HEK293 (cell line): ENCODE results near the gene ERCC1.

Experiments used
- CTCF ChIA-PET: fragments of 350-600 bp; formaldehyde crosslinking; extraction: SDS; loops from one replicate; lab custom pipeline; 2021; ENCODE audit warnings: antibody characterized with exemption; lab: Yijun Ruan, JAX
- POLR2A ChIA-PET: fragments of 300-600 bp; formaldehyde crosslinking; extraction: SDS; loops from one replicate; lab custom pipeline; 2020; ENCODE audit warnings: antibody characterized with exemption, inconsistent platforms; lab: Yijun Ruan, JAX
- H3K27ac ChIP-seq: fragments of 200-500 bp; sonication (Bioruptor generic); 2 replicates; pipeline ENCODE4 v1.5.1; 2014; ENCODE audit warnings: low read depth, low read length, control low read depth, inconsistent platforms; ENCODE audit errors: extremely low read depth
- H3K36me3 ChIP-seq, 2 experiments: fragments of 200-500 bp in 1 of 2; sonication (Bioruptor generic) in 1 of 2; 1 replicate in 1 of 2; 2 replicates in 1 of 2; pipeline ENCODE4 v1.5.1; 2014 to 2017; ENCODE audit warnings: inconsistent platforms in 2 of 2, low read length in 2 of 2; ENCODE audit not compliant: control insufficient read depth in 2 of 2, insufficient read depth in 1 of 2
- H3K4me1 ChIP-seq: fragments of 200-500 bp; sonication (Bioruptor generic); 2 replicates; pipeline ENCODE4 v1.5.1; 2014; ENCODE audit warnings: mild to moderate bottlenecking, low read length, inconsistent platforms; ENCODE audit not compliant: control insufficient read depth, insufficient read depth
- H3K4me3 ChIP-seq: 2 replicates; pipeline ENCODE4 v1.5.1; 2011; ENCODE audit warnings: low read depth, mild to moderate bottlenecking, control low read depth, low read length, moderate library complexity
- H3K9me3 ChIP-seq: fragments of 200-500 bp; sonication (Bioruptor generic); 2 replicates; pipeline ENCODE4 v1.5.1; 2014; ENCODE audit warnings: low read depth, low read length, inconsistent platforms; ENCODE audit not compliant: control insufficient read depth, insufficient read depth
- EGR2 ChIP-seq: fragments of 450-650 bp; formaldehyde crosslinking; IDR thresholded peaks from 2 replicates; pipeline ENCODE4 v1.5.1; 2016; ENCODE audit warnings: low read depth, missing biosample characterization, missing genetic modification characterization
- FEZF1 ChIP-seq: fragments of 450-650 bp; formaldehyde crosslinking; IDR thresholded peaks from 2 replicates; pipeline ENCODE4 v1.5.1; 2016; ENCODE audit warnings: missing biosample characterization, missing genetic modification characterization
- HOXA7 ChIP-seq: sonication (generic); formaldehyde crosslinking; IDR thresholded peaks from 2 replicates; pipeline ENCODE4 v1.8.1; 2022; ENCODE audit warnings: missing genetic modification reagents, borderline replicate concordance
- OSR2 ChIP-seq: fragments of 450-650 bp; formaldehyde crosslinking; IDR thresholded peaks from 2 replicates; pipeline ENCODE4 v1.5.1; 2016; ENCODE audit warnings: missing biosample characterization, missing genetic modification characterization
- PRDM1 ChIP-seq: fragments of 450-650 bp; formaldehyde crosslinking; IDR thresholded peaks from 2 replicates; pipeline ENCODE4; 2016; ENCODE audit warnings: missing biosample characterization, missing genetic modification characterization
- SCRT2 ChIP-seq: fragments of 450-650 bp; formaldehyde crosslinking; IDR thresholded peaks from 2 replicates; pipeline ENCODE4 v1.5.1; 2016; ENCODE audit warnings: missing biosample characterization, missing genetic modification characterization
- SETDB1 ChIP-seq: IDR thresholded peaks from one replicate; pipeline ENCODE4 v1.6.1; 2017; ENCODE audit warnings: mild to moderate bottlenecking, low read length, moderate library complexity, mixed read lengths; ENCODE audit not compliant: insufficient read length
- SP2 ChIP-seq: fragments of 450-650 bp; formaldehyde crosslinking; IDR thresholded peaks from 2 replicates; pipeline ENCODE4 v1.5.1; 2016; ENCODE audit warnings: missing biosample characterization, missing genetic modification characterization
- ZBTB17 ChIP-seq: fragments of 450-650 bp; formaldehyde crosslinking; IDR thresholded peaks from 2 replicates; pipeline ENCODE4 v1.5.1; 2016; ENCODE audit warnings: missing biosample characterization, missing genetic modification characterization
- ZBTB48 ChIP-seq: fragments of 450-650 bp; formaldehyde crosslinking; IDR thresholded peaks from 2 replicates; pipeline ENCODE4 v1.5.1; 2016; ENCODE audit warnings: missing biosample characterization, missing genetic modification characterization
- ZBTB8A ChIP-seq: fragments of 450-650 bp; formaldehyde crosslinking; IDR thresholded peaks from 2 replicates; pipeline ENCODE4 v1.5.1; 2016; ENCODE audit warnings: missing biosample characterization, missing genetic modification characterization
- ZNF221 ChIP-seq: fragments of 450-650 bp; formaldehyde crosslinking; IDR thresholded peaks from 2 replicates; pipeline ENCODE4 v1.5.1; 2017; ENCODE audit warnings: missing biosample characterization, missing genetic modification characterization, borderline replicate concordance
- ZNF302 ChIP-seq: fragments of 450-650 bp; formaldehyde crosslinking; IDR thresholded peaks from 2 replicates; pipeline ENCODE4 v1.5.1; 2016; ENCODE audit warnings: missing biosample characterization, missing genetic modification characterization, low read depth
- ZNF350 ChIP-seq: fragments of 450-650 bp; formaldehyde crosslinking; IDR thresholded peaks from 2 replicates; pipeline ENCODE4 v1.5.0; 2017; ENCODE audit warnings: missing biosample characterization, mild to moderate bottlenecking, missing genetic modification characterization
- ZNF416 ChIP-seq: fragments of 450-650 bp; formaldehyde crosslinking; IDR thresholded peaks from 2 replicates; pipeline ENCODE4 v1.5.1; 2016; ENCODE audit warnings: missing biosample characterization, missing genetic modification characterization
- ZNF423 ChIP-seq: fragments of 450-650 bp; formaldehyde crosslinking; IDR thresholded peaks from 2 replicates; pipeline ENCODE4 v1.5.1; 2016; ENCODE audit warnings: missing biosample characterization, missing genetic modification characterization
- ZNF473 ChIP-seq: fragments of 450-650 bp; formaldehyde crosslinking; IDR thresholded peaks from 2 replicates; pipeline ENCODE4 v1.5.1; 2017; ENCODE audit warnings: missing biosample characterization, missing genetic modification characterization
- ZNF596 ChIP-seq: fragments of 450-650 bp; IDR thresholded peaks from 2 replicates; pipeline ENCODE4 v1.5.0; 2018; ENCODE audit warnings: missing biosample characterization, mild to moderate bottlenecking, missing genetic modification characterization, moderate library complexity
- ZNF600 ChIP-seq: fragments of 450-650 bp; formaldehyde crosslinking; IDR thresholded peaks from 2 replicates; pipeline ENCODE4 v1.5.1; 2016; ENCODE audit warnings: missing biosample characterization, missing genetic modification characterization
- ZNF701 ChIP-seq: fragments of 450-650 bp; formaldehyde crosslinking; IDR thresholded peaks from 2 replicates; pipeline ENCODE4 v1.5.1; 2016; ENCODE audit warnings: missing biosample characterization, missing genetic modification characterization
- ZNF785 ChIP-seq: fragments of 450-650 bp; formaldehyde crosslinking; IDR thresholded peaks from 2 replicates; pipeline ENCODE4 v1.5.1; 2016; ENCODE audit warnings: missing biosample characterization, missing genetic modification characterization
- ZXDB ChIP-seq: fragments of 450-650 bp; formaldehyde crosslinking; IDR thresholded peaks from 2 replicates; pipeline ENCODE4 v1.5.1; 2016; ENCODE audit warnings: missing biosample characterization, missing genetic modification characterization
- TF ChIP-seq, protein P1 (sequence below): fragments of 450-650 bp; formaldehyde crosslinking; IDR thresholded peaks from 2 replicates; pipeline ENCODE4 v1.5.1; 2016; ENCODE audit warnings: missing biosample characterization, missing genetic modification characterization
- TF ChIP-seq, protein P2 (sequence below): fragments of 450-650 bp; formaldehyde crosslinking; IDR thresholded peaks from 2 replicates; pipeline ENCODE4 v1.5.1; 2017; ENCODE audit warnings: missing biosample characterization, missing genetic modification characterization
- TF ChIP-seq, protein P3 (sequence below): fragments of 450-650 bp; formaldehyde crosslinking; IDR thresholded peaks from 2 replicates; pipeline ENCODE4 v1.5.1; 2016; ENCODE audit warnings: missing biosample characterization, missing genetic modification characterization
- TF ChIP-seq, protein P4 (sequence below): fragments of 450-650 bp; formaldehyde crosslinking; IDR thresholded peaks from 2 replicates; pipeline ENCODE4; 2016; ENCODE audit warnings: missing biosample characterization, missing genetic modification characterization

The ERCC1 gene

DNA sequence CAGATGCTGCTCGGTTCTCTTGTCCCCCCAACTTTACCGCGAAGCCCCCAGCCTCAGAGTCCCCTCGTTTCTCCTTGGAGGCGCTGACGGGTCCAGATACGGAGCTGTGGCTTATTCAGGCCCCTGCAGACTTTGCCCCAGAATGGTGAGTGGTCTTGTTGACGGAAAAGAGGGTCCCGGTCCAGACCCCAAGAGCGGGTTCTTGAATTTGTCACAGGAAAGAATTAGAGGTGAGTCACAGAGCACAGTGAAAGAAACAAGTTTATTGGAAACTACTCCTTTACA is 16.7 kb downstream of the ERCC1 start:
- Histone ChIP-seq H3K36me3 (peaks cover 0 to 15% of the 10 kb centered on the region in 2 experiments; a peak in 2 of 3 replicates), H3K27ac (peak overlapping the region; percentile 96; the same call in 1 of the 2 replicates), H3K4me1 (0 out of 2 replicates have a peak, but pooled peaks cover 7% of the 10 kb centered on the region), H3K4me3 (peak overlapping the region; percentile 82), H3K9me3 (no peaks in the 10 kb centered on the region)
- ChIA-PET POLR2A (interaction anchor here (1.0 kb wide), 2 partner anchors 16 to 33 kb away, joined by 3 to 6 read pairs; partner anchors contain the start of gene ERCC1), CTCF (interaction anchor here (1.0 kb wide), 2 partner anchors 72 to 79 kb away, joined by 4 to 6 read pairs; no protein-coding TSS in a partner anchor)
- no peak for TF ChIP-seq ZNF473 (tag by site-specific recombination)
- no peak for TF ChIP-seq ZNF302 (tag by site-specific recombination)
- TF ChIP-seq, protein P1, sequence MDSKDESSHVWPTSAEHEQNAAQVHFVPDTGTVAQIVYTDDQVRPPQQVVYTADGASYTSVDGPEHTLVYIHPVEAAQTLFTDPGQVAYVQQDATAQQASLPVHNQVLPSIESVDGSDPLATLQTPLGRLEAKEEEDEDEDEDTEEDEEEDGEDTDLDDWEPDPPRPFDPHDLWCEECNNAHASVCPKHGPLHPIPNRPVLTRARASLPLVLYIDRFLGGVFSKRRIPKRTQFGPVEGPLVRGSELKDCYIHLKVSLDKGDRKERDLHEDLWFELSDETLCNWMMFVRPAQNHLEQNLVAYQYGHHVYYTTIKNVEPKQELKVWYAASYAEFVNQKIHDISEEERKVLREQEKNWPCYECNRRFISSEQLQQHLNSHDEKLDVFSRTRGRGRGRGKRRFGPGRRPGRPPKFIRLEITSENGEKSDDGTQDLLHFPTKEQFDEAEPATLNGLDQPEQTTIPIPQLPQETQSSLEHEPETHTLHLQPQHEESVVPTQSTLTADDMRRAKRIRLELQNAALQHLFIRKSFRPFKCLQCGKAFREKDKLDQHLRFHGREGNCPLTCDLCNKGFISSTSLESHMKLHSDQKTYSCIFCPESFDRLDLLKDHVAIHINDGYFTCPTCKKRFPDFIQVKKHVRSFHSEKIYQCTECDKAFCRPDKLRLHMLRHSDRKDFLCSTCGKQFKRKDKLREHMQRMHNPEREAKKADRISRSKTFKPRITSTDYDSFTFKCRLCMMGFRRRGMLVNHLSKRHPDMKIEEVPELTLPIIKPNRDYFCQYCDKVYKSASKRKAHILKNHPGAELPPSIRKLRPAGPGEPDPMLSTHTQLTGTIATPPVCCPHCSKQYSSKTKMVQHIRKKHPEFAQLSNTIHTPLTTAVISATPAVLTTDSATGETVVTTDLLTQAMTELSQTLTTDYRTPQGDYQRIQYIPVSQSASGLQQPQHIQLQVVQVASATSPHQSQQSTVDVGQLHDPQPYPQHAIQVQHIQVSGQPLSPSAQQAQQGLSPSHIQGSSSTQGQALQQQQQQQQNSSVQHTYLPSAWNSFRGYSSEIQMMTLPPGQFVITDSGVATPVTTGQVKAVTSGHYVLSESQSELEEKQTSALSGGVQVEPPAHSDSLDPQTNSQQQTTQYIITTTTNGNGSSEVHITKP (tag by site-specific recombination), result no peak
- no peak for TF ChIP-seq ZNF221 (tag by site-specific recombination)
- TF ChIP-seq PRDM1 (tag by site-specific recombination), result no peak
- TF ChIP-seq, protein P2, sequence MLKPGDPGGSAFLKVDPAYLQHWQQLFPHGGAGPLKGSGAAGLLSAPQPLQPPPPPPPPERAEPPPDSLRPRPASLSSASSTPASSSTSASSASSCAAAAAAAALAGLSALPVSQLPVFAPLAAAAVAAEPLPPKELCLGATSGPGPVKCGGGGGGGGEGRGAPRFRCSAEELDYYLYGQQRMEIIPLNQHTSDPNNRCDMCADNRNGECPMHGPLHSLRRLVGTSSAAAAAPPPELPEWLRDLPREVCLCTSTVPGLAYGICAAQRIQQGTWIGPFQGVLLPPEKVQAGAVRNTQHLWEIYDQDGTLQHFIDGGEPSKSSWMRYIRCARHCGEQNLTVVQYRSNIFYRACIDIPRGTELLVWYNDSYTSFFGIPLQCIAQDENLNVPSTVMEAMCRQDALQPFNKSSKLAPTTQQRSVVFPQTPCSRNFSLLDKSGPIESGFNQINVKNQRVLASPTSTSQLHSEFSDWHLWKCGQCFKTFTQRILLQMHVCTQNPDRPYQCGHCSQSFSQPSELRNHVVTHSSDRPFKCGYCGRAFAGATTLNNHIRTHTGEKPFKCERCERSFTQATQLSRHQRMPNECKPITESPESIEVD (tag by site-specific recombination), result no peak
- no peak for TF ChIP-seq HOXA7 (CRISPR knock-in tag)
- no peak for TF ChIP-seq SETDB1

DNA sequence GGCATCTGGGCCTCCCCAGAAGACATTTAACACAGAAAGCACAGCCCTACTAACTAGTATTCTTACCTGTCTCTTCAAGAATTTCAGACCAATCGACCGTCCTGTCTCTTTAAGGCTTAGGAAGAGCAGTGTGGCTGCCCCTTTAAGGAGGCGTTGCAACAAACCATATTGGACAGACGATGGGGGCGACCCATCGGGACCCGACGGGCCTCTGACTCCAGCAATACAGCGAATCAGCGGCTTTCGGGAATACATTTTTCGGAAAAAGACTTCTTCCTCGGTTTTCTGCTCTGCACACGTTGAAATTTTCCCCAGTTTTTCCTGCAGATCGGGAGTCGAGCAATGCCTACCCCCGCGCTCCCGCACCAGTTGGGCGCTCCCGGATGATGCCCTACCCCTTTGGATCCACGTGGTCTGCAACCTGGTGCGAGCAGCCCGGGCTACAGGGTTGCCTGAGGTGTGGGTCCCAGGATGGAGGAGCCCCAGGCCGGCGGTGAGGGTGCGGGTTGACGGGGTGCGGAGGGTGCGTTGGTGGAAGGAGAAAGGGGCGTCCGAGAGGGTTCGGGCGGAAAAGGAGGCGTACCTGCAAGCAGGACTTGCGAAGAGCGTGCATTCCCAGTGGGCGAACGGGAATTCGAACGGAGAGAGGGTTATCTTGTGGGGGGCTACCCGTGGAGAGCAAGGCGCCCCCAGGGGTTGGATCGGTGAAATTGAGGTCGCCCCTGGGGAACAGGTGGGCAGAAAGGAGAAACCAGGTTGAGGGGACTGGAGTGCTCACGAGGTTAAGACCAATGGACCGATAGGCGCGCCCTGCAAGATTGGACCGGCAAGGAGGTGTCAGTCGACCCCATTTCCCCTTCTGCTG is 17.3 kb downstream of the ERCC1 start, which contains the start of gene POLR1G:
TSS of gene POLR1G (plus strand) at position 419 of the 865 bp plus-strand sequence. CDS start at position 472, 53 bp downstream.
- ChIA-PET POLR2A (interaction anchor here (0.6 to 1.0 kb wide), 9 partner anchors 8 to 102 kb away, joined by 3 to 6 read pairs (median 3); partner anchors contain the start of genes ERCC1 and FOSB), CTCF (interaction anchor here (1.0 kb wide), 2 partner anchors 72 to 79 kb away, joined by 4 to 6 read pairs; no protein-coding TSS in a partner anchor)
- Histone ChIP-seq H3K36me3 (peaks cover 0 to 14% of the 10 kb centered on the region in 2 experiments; a peak in 2 of 3 replicates), H3K27ac (peak within 1 kb of the TSS; percentile 96), H3K4me1 (0 out of 2 replicates have a peak, but pooled peaks cover 7% of the 10 kb centered on the region), H3K9me3 (no peaks in the 10 kb centered on the region), H3K4me3 (peak within 1 kb of the TSS; percentile 82)
- TF ChIP-seq ZNF600 (no peak), ZNF596 (tag by site-specific recombination) (no peak), ZXDB (tag by site-specific recombination) (peak; percentile 92), SCRT2 (tag by site-specific recombination) (peak; percentile 50), SP2 (0 out of 2 replicates have a peak, but pooled peaks have one; percentile 39), ZBTB48 (tag by site-specific recombination) (peak; percentile 81; the same call in 1 of the 2 replicates), ZNF785 (tag by site-specific recombination) (0 out of 2 replicates have a peak, but pooled peaks have one; percentile 35), OSR2 (tag by site-specific recombination) (no peak), ZNF350 (tag by site-specific recombination) (peak; percentile 13; the same call in 1 of the 2 replicates), ZBTB8A (tag by site-specific recombination) (0 out of 2 replicates have a peak, but pooled peaks have one; percentile 32), ZNF423 (tag by site-specific recombination) (0 out of 2 replicates have a peak, but pooled peaks have one; percentile 51), ZNF416 (tag by site-specific recombination) (no peak), ZNF701 (tag by site-specific recombination) (no peak), ZBTB17 (tag by site-specific recombination) (peak; percentile 71; the same call in 1 of the 2 replicates), FEZF1 (tag by site-specific recombination) (peak; percentile 99), EGR2 (tag by site-specific recombination) (0 out of 2 replicates have a peak, but pooled peaks have one; percentile 53)
- TF ChIP-seq, protein P3, sequence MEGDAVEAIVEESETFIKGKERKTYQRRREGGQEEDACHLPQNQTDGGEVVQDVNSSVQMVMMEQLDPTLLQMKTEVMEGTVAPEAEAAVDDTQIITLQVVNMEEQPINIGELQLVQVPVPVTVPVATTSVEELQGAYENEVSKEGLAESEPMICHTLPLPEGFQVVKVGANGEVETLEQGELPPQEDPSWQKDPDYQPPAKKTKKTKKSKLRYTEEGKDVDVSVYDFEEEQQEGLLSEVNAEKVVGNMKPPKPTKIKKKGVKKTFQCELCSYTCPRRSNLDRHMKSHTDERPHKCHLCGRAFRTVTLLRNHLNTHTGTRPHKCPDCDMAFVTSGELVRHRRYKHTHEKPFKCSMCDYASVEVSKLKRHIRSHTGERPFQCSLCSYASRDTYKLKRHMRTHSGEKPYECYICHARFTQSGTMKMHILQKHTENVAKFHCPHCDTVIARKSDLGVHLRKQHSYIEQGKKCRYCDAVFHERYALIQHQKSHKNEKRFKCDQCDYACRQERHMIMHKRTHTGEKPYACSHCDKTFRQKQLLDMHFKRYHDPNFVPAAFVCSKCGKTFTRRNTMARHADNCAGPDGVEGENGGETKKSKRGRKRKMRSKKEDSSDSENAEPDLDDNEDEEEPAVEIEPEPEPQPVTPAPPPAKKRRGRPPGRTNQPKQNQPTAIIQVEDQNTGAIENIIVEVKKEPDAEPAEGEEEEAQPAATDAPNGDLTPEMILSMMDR, result peak; percentile 55; the same call in 1 of the 2 replicates
- TF ChIP-seq, protein P4, sequence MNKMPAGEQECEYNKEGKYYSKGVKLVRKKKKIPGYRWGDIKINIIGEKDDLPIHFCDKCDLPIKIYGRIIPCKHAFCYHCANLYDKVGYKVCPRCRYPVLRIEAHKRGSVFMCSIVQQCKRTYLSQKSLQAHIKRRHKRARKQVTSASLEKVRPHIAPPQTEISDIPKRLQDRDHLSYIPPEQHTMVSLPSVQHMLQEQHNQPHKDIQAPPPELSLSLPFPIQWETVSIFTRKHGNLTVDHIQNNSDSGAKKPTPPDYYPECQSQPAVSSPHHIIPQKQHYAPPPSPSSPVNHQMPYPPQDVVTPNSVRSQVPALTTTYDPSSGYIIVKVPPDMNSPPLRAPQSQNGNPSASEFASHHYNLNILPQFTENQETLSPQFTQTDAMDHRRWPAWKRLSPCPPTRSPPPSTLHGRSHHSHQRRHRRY, result no peak
